Stimulated activated naive CD8-positive, alpha-beta T cell treated with anti-CD3 and anti-CD28 coated beads, Interleukin-15, Interleukin-2, amounts not matched to agents 100 U/mL and 50 U/mL, for 24 hours (primary cell): Measurements from ENCODE around the gene DDX39A.
"Not testable (repeated sequence)": the region's sequence is repeated elsewhere in the genome, so short reads cannot be mapped to it uniquely, and the experiment has no call there.

Experiments used
- ATAC-seq: fragments of 150-1000 bp; cut with Tn5 transposase; one replicate; pipeline ENCODE4 v1.10.0; 2021
- DNase-seq: peaks from one replicate; pipeline ENCODE4 v3.0.0; 2021

Gene DDX39A

DNA sequence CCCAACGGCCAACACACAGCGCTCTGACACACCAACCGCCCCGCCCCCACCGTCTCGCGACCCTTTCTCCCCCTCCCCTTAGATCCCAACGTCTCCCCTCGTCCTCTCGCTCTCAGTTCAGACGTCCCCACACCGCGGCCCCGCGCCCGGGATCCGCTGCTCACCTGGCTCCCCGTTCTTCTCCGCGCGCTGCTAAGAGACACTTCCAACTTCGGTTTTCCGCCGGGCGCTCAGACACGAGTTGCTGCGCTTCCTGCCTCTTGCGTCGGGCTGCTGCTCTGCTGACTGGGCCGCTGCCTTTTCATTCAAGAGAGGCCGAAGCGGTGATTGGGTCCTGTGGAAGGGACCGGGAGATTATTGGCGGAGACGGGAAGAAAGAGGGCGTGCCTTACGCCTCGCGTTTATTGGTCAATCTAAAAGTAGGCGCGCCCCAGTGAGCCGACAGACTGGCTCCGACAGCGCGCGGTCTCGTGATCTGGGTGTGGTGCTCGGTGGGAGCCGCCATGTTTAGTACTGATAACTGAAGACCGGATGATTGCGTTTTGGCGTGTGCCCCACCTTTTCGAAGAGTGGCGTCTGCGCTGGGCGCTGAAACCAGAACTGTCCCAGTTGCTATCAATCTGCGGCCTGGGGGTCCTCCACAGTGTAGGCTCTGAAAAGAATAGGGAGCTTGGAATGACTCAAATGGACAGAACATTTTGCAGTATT lies at the start of gene DDX39A:
DDX39A (minus strand) TSS at position 236 of the 708 bp plus-strand sequence. CDS start 6,121 bp downstream, outside the sequence.
- DNase-seq (peak; percentile 95), ATAC-seq (peak; percentile 93)

DNA sequence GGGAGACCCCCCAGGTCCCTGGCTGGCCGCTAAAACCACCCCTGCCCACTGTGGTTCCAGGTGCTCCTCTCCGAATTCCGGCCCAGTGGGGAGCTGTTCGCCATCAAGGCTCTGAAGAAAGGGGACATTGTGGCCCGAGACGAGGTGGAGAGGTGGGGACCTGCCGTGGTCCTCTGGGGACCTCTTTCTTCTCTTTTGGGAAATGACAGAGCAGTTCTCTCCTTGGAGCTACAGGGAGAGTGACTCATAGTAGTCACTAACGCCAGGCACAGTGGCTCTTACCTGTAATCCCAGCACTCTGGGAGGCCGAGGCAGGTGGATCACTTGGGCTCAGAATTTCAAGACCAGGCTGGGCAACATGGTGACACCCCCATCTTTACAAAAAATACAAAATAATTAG lies 48.7 kb upstream of the DDX39A start:
- no peak for ATAC-seq
- DNase-seq = no peak

DNA sequence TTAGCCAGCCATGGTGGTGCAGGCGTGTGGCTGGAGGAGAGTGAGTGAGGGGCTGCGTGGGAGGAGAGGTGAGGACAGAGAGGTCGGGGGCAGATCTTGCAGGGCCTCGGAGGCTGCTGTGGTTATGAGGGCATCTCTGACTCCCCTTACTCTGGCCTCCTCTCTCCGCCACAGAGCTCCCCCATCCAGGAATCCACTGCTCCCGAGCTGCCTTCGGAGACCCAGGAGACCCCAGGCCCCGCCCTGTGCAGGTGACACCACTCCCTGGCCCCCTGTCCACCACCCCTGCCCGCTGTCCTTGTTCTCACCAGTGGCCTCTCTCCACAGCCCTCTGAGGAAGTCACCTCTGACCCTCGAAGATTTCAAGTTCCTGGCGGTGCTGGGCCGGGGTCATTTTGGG lies 48.2 kb upstream of the DDX39A start:
- DNase-seq = no peak
- no peak for ATAC-seq

DNA sequence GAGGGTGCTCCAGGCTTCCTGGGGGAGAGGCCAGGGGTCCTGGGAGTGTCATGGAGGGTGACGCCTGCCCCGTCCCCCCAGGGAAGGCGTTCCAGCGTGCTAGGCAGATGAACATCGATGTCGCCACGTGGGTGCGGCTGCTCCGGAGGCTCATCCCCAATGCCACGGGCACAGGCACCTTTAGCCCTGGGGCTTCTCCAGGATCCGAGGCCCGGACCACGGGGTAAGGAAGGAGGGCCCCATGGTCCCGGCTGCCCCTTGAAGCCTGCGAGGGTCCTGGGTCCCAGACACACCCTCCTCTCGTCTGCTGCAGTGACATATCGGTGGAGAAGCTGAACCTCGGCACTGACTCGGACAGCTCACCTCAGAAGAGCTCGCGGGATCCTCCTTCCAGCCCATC lies 44.6 kb upstream of the DDX39A start:
- no peak for ATAC-seq

DNA sequence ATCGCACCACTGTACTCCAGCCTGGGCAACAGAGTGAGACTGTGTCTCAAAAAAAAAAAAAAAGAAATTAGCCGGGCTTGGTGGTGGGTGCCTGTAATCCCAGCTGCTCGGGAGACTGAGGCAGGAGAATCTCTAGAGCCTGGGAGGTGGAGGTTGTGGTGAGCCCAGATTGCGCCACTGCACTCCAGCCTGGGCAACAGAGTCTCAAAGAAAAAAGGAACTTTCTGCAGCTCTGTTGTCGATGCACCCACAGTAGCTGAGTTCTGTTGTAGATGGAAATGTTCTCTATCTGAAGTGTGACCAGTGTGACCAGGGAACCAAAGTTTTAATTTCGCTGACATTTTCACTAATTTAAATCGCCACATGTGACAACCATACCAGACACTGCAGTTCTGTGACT lies 43.3 kb upstream of the DDX39A start:
- not testable (repeated sequence) for ATAC-seq

More for the DNA sequence above, 44.6 kb upstream of the DDX39A start:
- no peak for DNase-seq

DNA sequence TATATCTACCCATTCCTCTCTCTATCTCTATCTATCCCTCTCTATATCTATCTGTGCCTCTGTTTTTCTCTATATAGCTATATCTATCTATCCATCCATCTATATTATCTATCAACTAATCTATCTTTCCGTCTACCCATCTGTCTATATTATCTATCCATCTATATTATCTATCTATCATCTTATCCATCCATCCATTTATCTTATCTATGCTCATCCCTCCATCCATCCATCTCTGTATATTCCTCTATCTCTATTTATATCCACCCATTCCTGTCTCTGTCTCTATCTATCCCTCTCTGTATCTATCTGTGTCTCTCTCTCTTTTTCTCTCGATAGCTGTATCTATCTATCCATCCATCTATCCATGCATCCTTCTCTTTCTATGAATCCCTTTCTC lies 41.8 kb upstream of the DDX39A start:
- ATAC-seq = no peak
- DNase-seq = no peak

More for the DNA sequence above, 43.3 kb upstream of the DDX39A start:
- not testable (repeated sequence) for DNase-seq

DNA sequence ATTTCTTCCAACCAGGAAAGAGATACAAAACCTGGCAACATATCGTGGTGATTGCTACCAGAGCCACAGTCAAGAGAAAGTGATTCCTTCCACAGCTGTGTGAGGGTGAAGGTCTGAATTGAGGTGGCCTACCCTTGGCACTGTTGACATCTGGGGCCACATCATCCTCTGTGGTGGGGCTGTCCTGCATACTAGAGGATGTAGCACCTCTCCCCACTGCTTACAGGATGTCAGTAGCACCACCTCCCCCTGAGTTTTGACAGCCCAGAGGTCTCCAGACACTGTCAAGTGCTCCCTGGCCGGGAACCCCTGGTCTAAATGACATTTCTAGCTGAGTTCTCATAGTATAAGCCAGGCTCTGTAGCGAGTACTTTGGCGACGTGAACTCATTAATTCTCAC lies 40.6 kb upstream of the DDX39A start:
- DNase-seq = no peak
- ATAC-seq = peak; percentile 81

DNA sequence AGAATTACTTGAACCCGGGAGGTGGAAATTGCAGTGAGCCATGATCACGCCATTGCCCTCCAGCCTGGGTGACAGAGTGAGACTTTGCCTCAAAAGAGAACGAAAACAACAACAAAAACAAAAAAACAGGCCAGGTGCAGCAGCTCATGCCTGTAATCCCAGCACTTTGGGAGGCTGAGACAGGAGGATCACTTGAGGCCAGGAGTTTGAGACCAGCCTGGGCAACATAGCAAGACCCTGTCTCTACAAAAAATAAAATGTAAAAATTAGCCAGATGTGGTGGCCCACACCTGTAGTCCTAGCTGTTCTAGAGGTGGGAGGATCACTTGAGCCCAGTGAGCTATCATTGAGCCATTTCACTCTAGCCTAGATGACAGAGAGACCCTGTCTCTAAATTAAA lies 33.2 kb upstream of the DDX39A start:
- not testable (repeated sequence) for ATAC-seq, DNase-seq

DNA sequence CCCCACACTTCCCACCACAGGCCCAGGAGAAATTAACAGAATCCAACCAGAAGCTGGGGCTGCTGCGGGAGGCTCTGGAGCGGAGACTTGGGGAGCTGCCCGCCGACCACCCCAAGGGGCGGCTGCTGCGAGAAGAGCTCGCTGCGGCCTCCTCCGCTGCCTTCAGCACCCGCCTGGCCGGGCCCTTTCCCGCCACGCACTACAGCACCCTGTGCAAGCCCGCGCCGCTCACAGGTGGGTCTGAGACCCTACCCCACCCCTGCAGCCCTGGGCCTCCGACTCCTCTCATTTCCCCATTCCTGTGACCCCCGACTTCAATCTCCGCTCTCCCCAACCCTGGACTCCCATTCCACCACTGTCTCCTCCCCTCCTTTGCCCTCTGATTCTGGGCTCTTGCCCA lies 31.7 kb upstream of the DDX39A start:
- DNase-seq = no peak

DNA sequence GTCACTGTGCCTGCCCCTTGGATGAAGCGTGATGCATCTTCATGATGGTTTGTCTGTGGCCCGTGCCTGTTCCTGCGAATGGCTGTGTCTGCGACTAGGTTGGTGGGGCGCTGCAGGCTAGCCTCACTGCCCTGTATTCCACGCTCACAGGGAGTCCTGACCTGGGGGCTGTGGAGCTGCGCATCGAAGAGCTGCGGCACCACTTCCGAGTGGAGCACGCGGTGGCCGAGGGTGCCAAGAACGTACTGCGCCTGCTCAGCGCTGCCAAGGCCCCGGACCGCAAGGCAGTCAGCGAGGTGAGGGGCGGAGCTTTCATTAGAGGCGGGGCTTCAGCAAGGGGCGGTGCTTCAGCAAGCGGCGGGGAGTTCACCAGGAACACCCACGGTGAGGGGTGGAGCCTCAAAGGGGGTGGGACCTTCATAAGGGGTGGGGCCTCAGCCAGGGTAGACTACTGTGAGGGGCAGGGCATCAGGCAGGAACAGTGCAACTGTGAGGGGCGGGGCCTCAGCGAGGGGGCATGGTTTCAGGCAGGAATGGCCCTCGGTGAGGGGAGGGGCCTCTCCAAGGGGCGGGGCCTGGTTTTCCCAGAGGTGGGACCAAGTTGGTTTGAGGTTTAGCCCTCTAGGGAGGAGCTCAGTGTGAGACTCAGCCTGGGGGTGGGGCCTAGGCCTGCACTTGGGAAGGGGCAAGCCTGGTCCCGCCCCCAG lies 31.2 kb upstream of the DDX39A start:
- ATAC-seq (peak; percentile 83), DNase-seq (peak; percentile 81)

More for the DNA sequence above, 31.7 kb upstream of the DDX39A start:
- ATAC-seq = no peak

DNA sequence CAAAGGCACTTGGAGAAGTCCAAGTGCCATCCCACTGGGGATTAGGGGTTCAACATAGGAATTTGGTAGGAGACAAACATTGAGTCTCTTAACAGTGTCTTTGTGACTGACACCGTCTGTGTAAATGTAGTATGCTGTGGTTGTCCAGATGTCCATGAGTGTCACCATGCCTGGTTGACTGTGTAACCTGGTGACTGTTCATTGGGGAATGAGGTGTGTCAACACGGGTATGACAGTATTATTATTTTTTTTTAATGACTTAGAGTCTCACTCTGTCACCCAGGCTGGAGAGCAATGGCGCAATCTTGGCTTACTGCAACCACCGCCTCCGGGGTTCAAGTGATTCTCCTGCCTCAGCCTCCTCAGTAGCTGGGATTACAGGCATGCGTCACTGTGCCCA lies 30.2 kb upstream of the DDX39A start:
- DNase-seq (no peak), ATAC-seq (no peak)

DNA sequence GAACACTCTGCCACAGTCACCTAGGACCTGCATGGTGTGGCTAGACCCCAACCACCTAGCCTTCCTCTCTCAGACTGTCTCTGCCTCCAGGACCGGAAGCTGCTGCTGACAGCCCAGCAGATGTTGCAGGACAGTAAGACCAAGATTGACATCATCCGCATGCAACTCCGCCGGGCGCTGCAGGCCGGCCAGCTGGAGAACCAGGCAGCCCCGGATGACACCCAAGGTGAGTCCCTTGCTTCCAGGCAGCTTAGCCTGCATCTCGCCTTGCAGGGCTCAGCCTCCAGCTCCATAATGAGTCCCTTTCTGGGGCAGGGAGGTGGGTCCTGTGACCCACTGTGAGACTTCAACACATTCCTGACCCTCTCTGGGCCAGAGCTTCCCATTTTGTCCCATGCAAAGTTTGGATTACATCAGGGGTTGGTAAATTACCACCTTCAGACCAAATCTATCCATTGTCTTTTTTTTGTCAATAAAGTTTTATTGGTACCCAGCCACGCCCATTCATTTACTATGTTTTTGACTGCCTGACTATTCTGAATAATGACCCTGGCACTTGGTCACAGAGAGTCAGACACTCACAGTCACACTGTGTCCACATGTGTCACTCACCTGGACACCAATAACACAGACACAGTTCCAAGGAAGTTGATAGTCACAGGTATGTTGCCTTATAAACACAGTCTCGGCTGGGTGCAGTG lies 27.3 kb upstream of the DDX39A start:
- DNase-seq (no peak), ATAC-seq (no peak)

DNA sequence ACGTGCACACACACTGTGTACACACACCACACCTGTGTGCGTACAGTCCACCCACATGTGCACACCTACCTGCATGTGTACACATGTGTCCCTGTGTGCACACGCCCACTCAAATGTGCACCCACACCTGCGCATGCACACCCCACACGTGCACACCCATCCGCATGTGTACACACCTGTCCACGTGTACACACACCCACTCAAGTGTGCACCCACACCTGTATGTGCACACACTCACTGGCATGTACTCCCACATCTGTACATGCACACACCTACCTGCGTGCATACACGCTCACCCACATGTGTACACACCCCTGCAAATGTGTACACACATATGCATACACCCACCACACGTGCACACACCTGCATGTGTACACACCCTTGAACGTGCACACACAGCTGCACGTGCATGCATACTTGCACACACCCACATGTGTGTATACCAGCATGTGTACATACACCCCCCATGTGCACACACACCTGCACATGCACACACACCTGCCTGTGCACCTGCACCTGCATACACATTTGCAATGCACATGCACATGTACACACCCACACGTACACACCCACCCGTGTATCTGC lies 24.6 kb upstream of the DDX39A start:
- ATAC-seq (no peak), DNase-seq (no peak)

DNA sequence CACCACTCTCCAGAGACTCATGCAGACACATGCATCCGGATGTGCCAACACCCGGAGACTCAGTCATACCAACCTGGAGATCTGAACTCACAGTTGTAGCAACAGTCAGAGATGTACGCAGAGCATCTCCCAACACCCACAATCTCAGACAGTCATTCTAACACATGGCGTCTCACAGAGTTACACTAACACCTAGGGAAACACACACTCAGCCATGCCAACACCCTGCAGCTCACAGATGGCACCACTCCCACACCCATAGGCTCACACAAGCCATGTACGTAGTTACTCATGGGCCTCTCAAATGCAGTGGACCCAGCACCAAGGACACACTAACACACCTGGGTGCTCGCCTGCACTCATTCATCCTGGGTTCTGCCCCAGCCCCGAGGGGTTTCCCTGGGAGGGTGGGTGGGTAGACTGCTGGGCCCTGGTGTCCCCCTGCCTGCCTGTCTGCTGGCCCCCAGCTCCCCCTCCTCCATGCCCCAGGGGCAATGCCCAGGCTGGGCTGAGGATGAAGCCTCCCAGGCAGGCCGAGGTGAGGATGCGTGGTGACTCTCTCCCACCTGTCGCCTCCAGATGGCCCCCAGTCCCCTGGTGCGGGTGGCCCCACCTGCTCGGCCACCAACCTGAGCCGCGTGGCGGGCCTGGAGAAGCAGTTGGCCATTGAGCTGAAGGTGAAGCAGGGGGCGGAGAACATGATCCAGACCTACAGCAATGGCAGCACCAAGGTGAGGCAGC lies 23.9 kb upstream of the DDX39A start:
- no peak for DNase-seq

DNA sequence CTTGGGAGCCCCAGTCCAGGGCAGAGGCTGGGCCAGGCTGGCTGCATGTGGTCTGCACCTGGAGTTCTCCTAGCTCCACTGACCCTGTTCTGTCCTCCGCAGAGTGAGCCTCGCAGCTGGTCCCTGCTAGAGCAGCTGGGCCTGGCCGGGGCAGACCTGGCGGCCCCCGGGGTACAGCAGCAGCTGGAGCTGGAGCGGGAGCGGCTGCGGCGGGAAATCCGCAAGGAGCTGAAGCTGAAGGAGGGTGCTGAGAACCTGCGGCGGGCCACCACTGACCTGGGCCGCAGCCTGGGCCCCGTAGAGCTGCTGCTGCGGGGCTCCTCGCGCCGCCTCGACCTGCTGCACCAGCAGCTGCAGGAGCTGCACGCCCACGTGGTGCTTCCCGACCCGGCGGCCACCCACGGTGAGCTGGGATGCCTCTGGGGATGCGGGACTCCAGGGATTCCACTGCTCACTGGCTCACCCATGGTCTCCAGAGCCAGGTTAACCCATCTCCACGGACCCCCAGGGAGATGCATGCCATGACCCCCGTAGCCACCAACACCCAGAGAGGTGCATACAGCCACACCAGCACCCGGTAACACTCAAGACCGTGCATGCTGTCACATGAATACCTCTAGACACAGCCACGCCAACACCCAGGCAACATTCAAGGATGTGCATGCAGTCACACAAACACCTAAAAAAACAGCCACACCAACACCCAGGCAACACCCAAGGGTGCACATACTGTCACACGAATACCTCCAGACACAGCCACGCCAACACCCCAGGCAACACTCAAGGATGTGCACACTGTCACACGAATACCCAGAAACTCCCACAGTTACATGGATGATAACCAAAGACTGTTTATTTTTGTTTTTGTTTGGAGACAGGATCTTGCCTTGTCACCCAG lies 22.1 kb upstream of the DDX39A start:
- no peak for ATAC-seq
- no peak for DNase-seq

More for the DNA sequence above, 23.9 kb upstream of the DDX39A start:
- ATAC-seq = no peak

DNA sequence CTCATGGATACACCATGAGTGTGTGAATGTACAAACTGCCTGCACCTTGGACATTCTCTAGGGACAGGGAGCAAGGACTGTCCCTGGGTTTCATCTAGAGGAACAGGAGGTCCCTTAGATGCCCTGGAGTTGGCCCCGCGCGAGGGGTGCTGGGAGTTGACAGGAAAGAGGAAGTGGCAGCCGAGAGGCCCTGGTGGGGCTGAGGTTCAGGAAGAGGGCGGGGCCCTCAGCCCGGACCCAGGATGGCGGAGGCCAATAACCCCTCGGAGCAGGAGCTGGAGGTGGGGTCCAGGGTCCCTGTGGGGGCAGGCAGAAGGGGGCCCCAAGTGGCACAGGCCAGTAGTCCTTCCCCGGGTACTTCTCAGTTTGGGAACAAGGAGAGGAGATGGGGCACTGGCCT lies 20.9 kb upstream of the DDX39A start:
- ATAC-seq = peak; percentile 93
- peak; percentile 85 for DNase-seq

DNA sequence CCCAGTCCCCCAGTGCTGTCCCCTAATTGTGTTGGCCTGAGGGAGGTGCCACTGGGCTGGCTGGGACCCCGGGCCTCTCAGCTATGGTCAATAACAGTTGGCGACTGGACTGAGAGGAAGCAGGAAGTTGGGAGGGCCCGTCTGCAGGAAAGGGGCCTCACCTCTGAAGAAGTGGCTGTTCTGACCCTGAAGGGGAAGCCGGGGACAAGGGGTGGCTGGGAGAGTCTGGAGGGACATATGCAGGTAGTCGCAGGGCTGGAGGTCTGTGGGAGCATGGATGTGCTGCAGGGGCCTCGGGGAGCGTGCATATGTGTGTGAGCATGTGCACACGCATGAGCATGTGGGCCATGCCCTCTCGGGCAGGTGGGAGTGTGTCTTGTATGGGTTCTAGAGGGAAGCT lies 19.9 kb upstream of the DDX39A start:
- DNase-seq (no peak), ATAC-seq (no peak)

DNA sequence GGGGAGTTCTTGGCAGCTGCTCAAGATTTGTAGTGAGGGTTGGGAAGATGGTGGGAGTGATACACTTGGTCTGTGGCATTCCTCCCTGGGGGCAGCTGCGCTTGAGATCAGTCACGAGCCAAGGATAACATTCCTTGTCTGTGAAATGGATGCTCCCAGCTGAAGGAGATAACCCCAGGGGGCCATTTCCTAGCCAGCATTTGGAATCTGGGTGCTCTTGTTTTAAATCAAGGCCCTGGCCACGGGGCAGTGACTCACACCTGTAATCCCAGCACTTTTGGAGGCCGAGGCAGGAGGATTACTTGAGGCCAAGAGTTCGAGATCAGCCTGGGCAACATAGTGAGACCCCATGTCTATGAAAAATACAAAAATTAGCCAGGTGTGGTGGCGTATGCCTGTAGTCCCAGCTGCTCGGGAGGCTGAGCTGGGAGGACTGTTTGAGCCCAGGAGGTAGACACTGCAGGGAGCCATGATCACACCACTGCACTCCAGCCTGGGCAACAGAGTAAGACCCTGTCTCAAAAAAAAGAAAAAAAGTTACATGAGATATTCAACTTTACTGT lies 18.5 kb upstream of the DDX39A start:
- no peak for DNase-seq

DNA sequence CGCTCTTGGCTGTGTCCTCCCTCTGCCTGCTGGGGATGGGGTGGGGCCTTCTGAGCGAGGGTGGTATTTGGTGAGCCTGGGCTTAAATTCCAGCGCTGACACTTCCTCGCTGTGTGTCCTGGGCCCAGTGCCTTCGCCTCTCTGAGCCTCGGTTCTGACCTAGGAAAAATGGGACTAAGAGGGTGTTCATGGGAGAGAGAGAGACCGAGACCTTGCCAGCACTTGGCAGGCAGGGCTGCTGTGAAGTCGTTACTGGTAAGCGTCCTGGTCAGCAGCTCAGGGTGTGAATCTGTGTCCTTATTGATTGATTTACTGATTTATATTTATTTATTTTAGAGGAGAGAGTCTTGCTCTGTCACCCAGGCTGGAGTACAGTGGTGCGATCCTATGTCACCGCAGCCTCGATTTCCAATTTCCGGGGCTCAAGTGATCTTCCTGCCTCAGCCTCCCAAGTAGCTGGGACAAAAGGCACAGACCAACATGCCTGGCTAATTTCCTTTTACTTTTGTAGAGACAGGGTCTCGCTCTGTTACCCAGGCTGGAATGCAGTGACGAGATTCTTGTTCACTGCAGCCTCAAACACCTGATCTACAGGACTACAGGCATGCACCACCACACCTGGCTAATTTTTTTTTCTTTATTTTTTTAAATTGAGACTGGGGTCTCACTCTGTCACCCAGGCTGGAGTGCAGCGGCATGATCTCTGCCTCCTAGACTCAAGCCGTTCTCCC lies 16.3 kb upstream of the DDX39A start:
- ATAC-seq = no peak
- no peak for DNase-seq

More for the DNA sequence above, 18.5 kb upstream of the DDX39A start:
- ATAC-seq = no peak
